ENCODE results near the gene YPEL1.
"Not testable (repeated sequence)": the region's sequence is repeated elsewhere in the genome, so short reads cannot be mapped to it uniquely, and the experiment has no call there.

YPEL1 gene

DNA sequence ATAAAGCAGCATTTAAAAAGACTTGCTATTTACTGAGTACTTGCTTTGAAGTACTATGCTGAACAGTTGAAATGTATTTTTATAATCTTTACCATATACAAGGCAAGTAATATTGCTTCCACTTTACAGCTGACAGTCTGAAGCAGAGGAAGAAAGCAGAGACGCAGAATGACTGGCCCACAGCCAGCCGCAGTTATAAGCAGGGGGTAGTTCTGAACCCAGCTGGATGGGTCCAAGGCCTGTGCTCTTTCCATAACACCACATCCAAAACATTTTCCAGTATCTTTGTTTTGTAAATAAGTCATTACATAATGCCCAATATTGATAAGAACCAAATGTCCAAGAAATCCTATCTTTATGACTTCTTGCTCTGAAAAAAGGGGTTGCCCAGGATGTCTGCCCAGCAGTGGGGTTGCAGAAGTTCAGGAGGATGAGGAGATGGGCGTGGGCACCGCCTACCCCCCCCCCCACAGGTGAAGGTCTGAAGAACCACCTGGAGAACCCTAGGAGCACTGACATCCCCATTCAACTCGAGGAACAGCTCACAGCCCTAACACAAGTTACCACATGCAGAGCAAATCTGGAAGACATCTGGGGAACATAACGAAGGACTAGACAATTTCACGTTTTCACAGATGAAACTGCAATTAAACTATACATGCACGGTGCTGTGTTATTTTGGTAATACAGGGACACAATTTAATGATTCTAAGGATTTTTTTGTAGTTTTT, 24.2 kb upstream of the YPEL1 start:
- Mint-ChIP-seq H3K27me3 (no peaks in the 10 kb centered on the region), H3K9me3 (no peaks in the 10 kb centered on the region), H3K27ac (no peak overlapping the region), H3K36me3 (ENCODE audit: low read depth) (peaks cover 47% of the 10 kb centered on the region), H3K4me3 (no peak overlapping the region), H3K4me1 (ENCODE audit: low read depth) (peaks cover 51% of the 10 kb centered on the region)

DNA sequence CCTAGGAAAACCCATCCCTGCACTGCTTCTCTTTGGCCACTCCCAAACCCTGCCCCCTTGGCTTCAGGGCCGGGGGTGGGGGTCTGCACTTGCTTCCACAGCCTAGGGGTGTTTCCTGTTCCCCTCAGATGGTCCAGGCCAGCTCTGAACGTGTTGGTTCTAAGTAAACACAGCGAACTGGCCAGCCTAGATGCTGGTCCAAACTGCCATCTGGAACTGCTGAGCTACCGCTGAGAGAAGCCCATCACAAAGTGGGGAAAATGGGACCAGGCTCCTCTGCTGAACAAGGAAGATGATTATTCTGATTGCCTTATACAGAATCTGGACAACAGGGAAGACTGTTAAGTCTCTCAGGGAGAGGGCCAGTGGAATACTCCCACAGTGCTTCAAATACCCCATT, 23.5 kb upstream of the YPEL1 start:
- H3K4me1 Mint-ChIP-seq (ENCODE audit: low read depth), result peaks cover 49% of the 10 kb centered on the region
- H3K4me3 Mint-ChIP-seq, result no peak overlapping the region
- peaks cover 40% of the 10 kb centered on the region for H3K36me3 Mint-ChIP-seq (ENCODE audit: low read depth)
- H3K9me3 Mint-ChIP-seq, result no peaks in the 10 kb centered on the region
- H3K27ac Mint-ChIP-seq, result no peak overlapping the region
- H3K27me3 Mint-ChIP-seq, result no peaks in the 10 kb centered on the region

DNA sequence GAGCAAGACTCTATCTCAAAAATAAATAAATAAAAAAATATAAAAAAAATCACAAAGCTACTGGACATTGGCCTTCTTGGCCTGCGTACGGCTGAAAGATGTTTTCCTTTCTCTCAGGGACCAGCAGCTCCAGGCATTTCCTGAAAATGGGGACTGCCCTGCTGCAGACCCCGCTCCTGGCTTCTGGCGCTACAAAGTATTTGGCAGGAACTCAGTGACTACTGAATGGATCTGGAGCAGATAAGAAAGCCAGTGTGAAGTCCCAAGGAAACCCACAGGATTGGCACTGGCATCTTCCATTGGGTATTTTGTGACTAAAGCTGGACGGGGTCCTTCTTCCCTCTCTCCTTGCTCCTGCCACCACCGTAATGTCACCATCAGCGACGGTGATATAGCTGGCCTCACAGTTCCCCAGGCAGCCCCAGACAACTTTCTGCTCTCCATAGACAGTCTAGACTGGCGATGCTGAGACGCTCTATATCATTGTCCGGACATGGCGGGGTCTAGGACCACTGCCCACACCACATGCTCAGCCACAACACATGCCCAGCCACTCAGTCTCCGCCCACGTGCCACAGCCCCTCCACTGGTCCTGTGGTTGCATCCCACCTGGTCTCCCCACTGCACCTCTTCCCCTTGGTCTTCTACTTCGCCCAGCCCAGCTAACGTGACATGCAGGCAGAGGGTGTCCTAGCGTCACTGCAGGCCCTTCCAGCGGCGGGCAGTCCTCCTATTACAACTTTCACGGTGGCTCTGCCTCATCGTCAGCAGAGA, 22.7 kb upstream of the YPEL1 start:
- H3K4me1 Mint-ChIP-seq (ENCODE audit: low read depth), result peaks cover 41% of the 10 kb centered on the region
- H3K27me3 Mint-ChIP-seq, result no peaks in the 10 kb centered on the region
- no peak overlapping the region for H3K27ac Mint-ChIP-seq
- H3K4me3 Mint-ChIP-seq, result no peak overlapping the region
- H3K9me3 Mint-ChIP-seq, result no peaks in the 10 kb centered on the region
- H3K36me3 Mint-ChIP-seq (ENCODE audit: low read depth), result peaks cover 32% of the 10 kb centered on the region

DNA sequence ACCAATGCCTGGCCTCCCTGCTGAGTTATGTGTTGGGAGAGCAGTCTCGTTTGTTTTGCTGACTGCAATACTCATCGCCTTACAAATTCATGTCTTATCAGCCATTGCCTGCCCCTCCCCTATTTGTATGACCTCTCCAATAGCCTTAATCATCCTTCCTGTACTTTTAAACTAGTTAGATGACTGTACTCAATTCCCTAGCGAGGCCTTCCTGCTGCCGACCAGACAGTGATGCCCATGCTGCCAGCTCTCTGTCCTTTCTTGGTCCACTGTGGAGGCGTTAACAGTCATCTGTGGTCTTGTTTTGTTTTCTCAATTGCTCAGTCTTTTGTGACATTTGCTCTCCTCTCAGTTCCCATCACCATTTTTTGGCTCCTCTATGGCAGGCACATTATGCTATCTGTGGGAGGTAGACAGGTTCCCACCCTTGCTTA, 20.3 kb upstream of the YPEL1 start:
- no peaks in the 10 kb centered on the region for H3K27me3 Mint-ChIP-seq
- no peak overlapping the region for H3K4me3 Mint-ChIP-seq
- peaks cover 26% of the 10 kb centered on the region for H3K4me1 Mint-ChIP-seq (ENCODE audit: low read depth)
- H3K36me3 Mint-ChIP-seq (ENCODE audit: low read depth), result peaks cover 13% of the 10 kb centered on the region
- no peak overlapping the region for H3K27ac Mint-ChIP-seq
- H3K9me3 Mint-ChIP-seq, result no peaks in the 10 kb centered on the region

DNA sequence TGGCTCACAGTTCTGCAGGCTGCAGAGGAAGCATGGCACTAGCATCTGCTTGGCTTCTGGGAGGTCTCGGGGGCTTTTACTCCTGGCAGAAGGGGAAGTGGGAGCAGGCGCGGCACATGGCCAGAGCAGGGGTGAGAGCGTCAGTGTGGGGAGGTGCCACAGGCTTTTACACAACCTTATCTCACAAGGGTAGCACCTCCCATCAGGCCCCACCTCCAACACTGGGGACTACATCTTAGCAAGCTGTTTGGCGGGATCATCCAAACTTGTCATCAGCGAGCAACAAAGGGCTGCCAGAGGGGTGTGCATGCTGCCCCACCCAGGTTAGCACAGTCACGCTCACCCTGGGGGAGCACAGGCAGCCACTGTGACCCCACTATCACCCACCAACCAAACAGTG, 18.9 kb upstream of the YPEL1 start:
- no peaks in the 10 kb centered on the region for H3K9me3 Mint-ChIP-seq
- no peaks in the 10 kb centered on the region for H3K27me3 Mint-ChIP-seq
- no peak overlapping the region for H3K4me3 Mint-ChIP-seq
- peaks cover 10% of the 10 kb centered on the region for H3K36me3 Mint-ChIP-seq (ENCODE audit: low read depth)
- H3K4me1 Mint-ChIP-seq (ENCODE audit: low read depth), result peaks cover 20% of the 10 kb centered on the region
- H3K27ac Mint-ChIP-seq, result no peak overlapping the region

DNA sequence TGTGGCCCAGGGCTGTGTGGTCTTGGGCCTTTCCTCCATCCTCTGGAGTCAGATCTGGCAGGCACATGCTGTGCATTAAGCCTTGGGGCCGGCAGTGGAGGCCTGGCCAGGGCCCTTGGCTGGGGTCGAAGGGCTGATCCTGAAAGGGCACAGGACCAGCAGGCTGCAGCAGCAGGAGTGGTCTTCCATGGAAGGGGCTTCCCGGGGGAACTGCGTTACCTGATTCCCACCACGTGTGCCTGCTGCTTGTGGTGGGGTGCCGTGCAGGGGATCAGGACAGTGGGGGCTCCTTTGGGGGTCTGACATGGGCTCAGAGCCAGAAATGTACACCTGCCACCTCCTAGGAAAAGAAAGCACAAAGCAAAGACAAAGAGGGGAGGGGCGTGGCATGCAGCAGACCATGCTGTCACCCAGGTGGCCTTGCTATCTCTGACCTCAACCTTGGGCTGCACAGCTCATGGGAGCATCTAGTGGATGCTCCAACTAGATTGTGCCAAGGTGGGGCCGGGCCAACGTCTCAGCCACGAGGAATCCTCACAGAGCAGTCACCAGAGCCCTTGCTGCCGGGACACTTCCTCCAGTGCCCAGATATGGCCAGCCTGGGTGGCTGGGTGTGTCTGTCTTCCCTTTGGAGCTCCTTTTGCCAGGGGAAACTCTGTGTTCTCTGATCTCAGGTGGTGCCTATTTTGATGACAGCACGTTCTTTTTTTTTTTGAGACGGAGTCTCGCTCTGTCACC, 17.9 kb upstream of the YPEL1 start:
- Mint-ChIP-seq H3K4me1 (ENCODE audit: low read depth) (peaks cover 20% of the 10 kb centered on the region), H3K4me3 (no peak overlapping the region), H3K9me3 (no peaks in the 10 kb centered on the region), H3K36me3 (ENCODE audit: low read depth) (peaks cover 5% of the 10 kb centered on the region), H3K27ac (no peak overlapping the region), H3K27me3 (no peaks in the 10 kb centered on the region)

DNA sequence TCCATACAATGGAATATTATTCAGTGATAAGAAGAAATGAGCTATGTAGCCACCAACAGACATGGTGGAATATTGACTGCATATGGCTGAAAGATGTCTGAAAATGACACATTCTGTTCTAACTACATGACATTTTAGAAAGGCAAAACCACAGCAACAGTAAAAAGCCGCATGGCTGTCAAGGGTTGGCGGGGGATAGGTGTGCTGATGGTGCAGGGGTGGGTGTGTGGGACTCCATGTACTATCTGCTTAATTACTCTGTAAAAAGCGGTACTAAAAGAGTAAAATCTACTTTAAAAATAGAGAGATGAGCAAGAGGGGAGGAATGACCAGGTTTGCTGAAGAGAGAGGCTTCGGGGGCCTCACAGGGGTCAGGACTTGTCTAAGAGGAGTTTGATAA, 16.7 kb upstream of the YPEL1 start:
- H3K27ac Mint-ChIP-seq, result no peak overlapping the region
- H3K4me3 Mint-ChIP-seq, result no peak overlapping the region
- peaks cover 20% of the 10 kb centered on the region for H3K4me1 Mint-ChIP-seq (ENCODE audit: low read depth)

DNA sequence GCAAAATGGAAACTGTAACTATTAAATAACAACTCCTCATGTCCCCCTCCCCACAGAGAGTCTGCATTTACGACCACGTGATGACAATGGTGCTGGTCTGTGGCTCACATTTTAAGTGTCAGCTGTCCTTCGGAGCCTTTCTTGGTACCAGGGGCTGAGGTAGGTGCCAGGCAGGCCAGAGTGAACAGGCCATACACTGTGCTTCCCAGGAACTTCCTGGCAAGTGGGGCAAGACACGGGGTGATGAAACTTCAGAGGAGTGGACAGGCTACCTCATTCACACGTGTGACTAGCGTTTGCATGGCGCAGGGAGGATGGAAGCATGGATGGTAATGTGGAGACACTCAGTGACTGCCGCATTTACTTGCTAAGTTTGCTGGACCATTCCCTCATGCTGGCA, 10.4 kb upstream of the YPEL1 start:
- Mint-ChIP-seq H3K27ac (no peak overlapping the region), H3K4me1 (ENCODE audit: low read depth) (no peaks in the 10 kb centered on the region), H3K36me3 (ENCODE audit: low read depth) (no peaks in the 10 kb centered on the region), H3K27me3 (no peaks in the 10 kb centered on the region), H3K9me3 (no peaks in the 10 kb centered on the region), H3K4me3 (no peak overlapping the region)

More for the DNA sequence above, 16.7 kb upstream of the YPEL1 start:
- Mint-ChIP-seq H3K36me3 (ENCODE audit: low read depth) (no peaks in the 10 kb centered on the region), H3K9me3 (no peaks in the 10 kb centered on the region), H3K27me3 (no peaks in the 10 kb centered on the region)

DNA sequence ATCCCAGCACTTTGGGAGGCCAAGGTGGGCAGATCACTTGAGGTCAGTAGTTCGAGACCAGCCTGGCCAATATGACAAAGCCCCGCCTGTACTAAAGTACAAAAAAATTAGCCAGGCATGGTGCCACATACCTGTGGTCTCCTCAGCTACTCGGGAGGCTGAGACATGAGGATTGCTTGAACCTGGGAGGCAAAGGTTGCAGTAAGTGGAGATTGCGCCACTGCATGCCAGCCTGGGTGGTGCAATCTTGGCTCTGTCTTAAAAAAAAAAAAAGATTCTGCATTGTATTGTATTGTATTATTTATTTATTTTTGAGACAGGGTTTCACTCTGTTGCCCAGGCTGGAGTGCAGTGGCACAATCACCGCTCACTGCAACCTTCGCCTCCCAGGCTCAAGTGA, 9.3 kb upstream of the YPEL1 start:
- not testable (repeated sequence) for H3K9me3 Mint-ChIP-seq; H3K4me3 Mint-ChIP-seq; H3K27me3 Mint-ChIP-seq; H3K4me1 Mint-ChIP-seq (ENCODE audit: low read depth); H3K27ac Mint-ChIP-seq; H3K36me3 Mint-ChIP-seq (ENCODE audit: low read depth)

DNA sequence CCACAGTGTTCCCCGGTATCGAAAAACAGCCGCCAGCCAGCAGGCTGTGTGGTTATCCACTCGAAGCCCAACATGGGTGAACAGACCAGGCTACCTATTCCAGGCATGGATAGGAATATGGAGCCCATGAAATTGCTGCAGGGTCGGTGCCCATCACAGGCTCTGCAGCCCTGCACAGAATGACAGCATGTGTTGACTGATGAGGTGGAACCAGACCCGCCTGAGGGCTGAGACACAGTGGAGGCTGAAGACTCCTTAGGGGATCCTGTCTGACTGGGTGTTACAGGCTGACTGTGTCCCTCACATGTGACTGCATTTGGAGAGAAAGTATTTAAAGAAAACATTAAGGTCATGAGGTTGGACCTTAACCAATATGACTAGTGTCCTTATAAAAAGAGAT, 6.2 kb upstream of the YPEL1 start:
- H3K27me3 Mint-ChIP-seq, result peaks cover 4% of the 10 kb centered on the region
- peaks cover 8% of the 10 kb centered on the region for H3K4me1 Mint-ChIP-seq (ENCODE audit: low read depth)
- no peak overlapping the region for H3K4me3 Mint-ChIP-seq
- no peaks in the 10 kb centered on the region for H3K36me3 Mint-ChIP-seq (ENCODE audit: low read depth)
- H3K27ac Mint-ChIP-seq, result no peak overlapping the region
- no peaks in the 10 kb centered on the region for H3K9me3 Mint-ChIP-seq

DNA sequence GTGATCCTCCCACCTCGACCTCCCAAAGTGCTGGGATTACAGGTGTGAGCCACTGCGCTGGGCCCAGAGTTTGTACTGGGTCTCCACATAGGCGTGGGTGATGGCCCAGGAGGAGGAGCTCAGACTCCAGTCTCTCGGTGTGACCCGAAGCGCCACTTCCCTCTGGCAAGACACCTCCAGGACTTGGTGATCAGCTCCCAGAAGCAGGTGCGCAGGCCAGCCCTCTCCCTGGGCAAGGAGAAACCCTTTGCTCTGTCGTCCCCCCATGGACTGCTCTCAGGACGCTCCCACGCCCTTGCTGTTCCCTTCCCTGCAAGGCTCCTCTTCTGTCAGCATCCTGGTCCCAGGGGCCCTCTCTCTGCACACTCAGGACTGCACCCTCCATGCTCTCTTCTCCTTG, 5.5 kb upstream of the YPEL1 start:
- Mint-ChIP-seq H3K9me3 (no peaks in the 10 kb centered on the region), H3K4me3 (no peak overlapping the region), H3K27ac (no peak overlapping the region), H3K4me1 (ENCODE audit: low read depth) (peaks cover 8% of the 10 kb centered on the region), H3K27me3 (peaks cover 4% of the 10 kb centered on the region), H3K36me3 (ENCODE audit: low read depth) (no peaks in the 10 kb centered on the region)

DNA sequence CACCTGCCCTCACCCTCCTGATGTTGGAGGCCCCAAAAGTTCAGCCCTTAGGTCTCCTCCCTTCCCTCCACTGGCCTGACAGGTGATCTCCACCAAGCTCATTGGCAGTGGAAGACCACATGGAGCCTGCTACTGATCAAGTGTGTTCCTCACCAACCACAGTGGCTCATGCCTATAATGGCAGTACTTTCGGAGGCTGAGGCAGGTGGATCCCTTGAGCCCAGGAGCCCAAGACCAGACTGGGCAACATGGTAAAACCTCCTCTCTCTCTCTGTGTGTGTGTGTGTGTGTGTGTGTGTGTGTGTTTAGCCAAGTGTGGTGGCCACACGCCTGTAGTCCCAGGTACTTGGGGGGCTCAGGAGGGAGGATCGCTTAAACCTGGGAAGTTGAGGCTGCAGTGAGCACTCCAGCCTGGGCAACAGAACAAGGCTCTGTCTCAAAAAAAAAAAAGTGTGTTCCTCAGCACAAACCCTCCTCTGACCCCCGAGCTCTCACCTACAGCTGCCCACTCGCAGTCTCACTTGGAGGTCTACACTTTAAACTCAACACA, 4.3 kb upstream of the YPEL1 start:
- Mint-ChIP-seq H3K9me3 (no peaks in the 10 kb centered on the region), H3K27ac (no peak overlapping the region), H3K4me3 (no peak overlapping the region), H3K27me3 (peaks cover 6% of the 10 kb centered on the region), H3K4me1 (ENCODE audit: low read depth) (peaks cover 13% of the 10 kb centered on the region), H3K36me3 (ENCODE audit: low read depth) (no peaks in the 10 kb centered on the region)

DNA sequence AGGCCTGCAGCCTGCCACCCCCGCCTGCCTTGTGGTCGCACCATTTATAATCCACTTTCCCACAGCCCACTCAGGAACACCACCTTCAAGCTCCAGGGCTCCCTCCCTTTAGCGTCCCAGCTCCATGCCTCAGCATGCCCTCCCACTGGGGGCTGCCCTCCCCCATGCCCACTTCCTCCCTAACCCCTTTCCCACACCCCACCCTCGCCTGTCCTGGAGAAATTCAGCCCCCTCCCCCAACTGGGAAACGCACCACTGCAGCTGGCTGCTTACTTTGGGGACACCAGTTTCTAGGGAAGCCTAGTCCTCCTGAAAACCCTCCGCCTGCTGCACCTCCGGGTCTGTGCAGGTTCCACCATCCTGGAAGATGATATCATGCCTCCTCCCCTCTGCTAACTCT, 3.4 kb upstream of the YPEL1 start:
- Mint-ChIP-seq H3K36me3 (ENCODE audit: low read depth) (no peaks in the 10 kb centered on the region), H3K27me3 (peaks cover 12% of the 10 kb centered on the region), H3K4me3 (no peak overlapping the region), H3K27ac (no peak overlapping the region), H3K9me3 (no peaks in the 10 kb centered on the region), H3K4me1 (ENCODE audit: low read depth) (peaks cover 22% of the 10 kb centered on the region)

DNA sequence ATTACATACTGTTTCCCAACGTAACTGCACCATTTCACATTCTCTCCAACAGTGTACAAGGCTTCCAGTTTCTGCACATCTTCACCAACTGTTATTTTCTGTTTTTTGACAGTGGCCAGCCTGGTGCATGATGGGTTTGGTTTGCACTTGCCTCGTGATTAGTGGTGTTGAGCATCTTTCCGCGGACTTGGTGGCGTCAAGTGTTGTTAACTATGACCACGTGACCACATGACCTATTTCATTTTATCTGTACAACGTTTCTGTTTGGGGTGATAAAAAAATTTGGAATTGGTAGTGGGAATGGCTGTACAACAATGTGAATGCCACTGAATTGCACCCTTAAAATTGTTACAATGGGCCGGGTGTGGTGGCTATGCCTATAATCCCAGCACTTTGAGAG, 2.5 kb upstream of the YPEL1 start:
- H3K27ac Mint-ChIP-seq, result no peak overlapping the region
- peak overlapping the region; percentile 14 for H3K4me3 Mint-ChIP-seq
- peaks cover 23% of the 10 kb centered on the region for H3K4me1 Mint-ChIP-seq (ENCODE audit: low read depth)
- no peaks in the 10 kb centered on the region for H3K36me3 Mint-ChIP-seq (ENCODE audit: low read depth)
- H3K27me3 Mint-ChIP-seq, result peaks cover 18% of the 10 kb centered on the region
- no peaks in the 10 kb centered on the region for H3K9me3 Mint-ChIP-seq

DNA sequence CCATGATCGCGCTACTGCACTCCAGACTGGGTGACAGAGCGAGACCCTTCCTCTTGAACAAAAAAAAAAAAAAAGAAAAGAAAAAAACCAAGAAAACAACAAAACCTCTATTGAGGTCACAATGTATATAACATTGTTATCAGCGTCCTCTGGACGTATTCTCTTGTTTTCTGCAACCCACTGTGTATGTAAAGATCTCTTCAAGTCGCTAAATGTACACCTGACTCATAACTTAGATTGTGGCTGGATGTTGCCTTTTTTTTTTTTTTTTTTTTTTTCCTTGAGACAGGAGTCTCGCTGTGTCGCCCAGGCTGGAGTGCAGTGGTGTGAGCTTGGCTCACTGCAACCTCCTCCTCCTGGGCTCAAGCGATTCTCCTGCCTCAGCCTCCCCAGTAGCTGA, 1.4 kb upstream of the YPEL1 start:
- Mint-ChIP-seq H3K4me1 (ENCODE audit: low read depth) (peaks cover 23% of the 10 kb centered on the region), H3K27ac (no peak overlapping the region), H3K4me3 (no peak overlapping the region), H3K36me3 (ENCODE audit: low read depth) (no peaks in the 10 kb centered on the region), H3K27me3 (peaks cover 18% of the 10 kb centered on the region), H3K9me3 (no peaks in the 10 kb centered on the region)

Data from stimulated activated naive CD8-positive, alpha-beta T cell treated with anti-CD3 and anti-CD28 coated beads, Interleukin-15, Interleukin-2, amounts not matched to agents 100 ng/mL and 50 ng/mL, for 24 hours (primary cell).